GM19324 (cell line): ENCODE data around the gene PXMP2.
"Not testable (repeated sequence)": the region's sequence is repeated elsewhere in the genome, so short reads cannot be mapped to it uniquely, and the experiment has no call there.

Experiments used
- ATAC-seq: cut with Tn5 transposase; IDR thresholded peaks from one replicate; pipeline ENCODE4 v1.9.1; 2021; ENCODE audit warnings: mild to moderate bottlenecking, moderate library complexity; ENCODE audit not compliant: unreplicated experiment, low FRiP score

Gene PXMP2

DNA sequence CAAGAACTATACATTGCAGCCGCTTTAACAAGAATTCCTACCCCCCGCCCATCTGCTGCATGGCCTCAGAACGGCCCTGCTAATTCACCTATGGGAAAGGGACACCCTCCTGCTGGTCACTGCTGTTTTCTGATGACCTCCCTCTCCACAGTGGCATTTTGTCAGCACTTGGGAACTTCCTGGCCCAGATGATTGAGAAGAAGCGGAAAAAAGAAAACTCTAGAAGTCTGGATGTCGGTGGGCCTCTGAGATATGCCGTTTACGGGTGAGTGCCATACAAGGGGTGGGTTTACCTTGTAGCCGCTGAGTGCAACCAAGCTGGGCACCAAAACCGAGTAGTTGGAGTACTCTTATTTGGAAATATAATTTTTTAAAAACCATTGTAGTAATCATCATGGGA lies 2.7 kb downstream of the PXMP2 start:
- no peak for ATAC-seq

DNA sequence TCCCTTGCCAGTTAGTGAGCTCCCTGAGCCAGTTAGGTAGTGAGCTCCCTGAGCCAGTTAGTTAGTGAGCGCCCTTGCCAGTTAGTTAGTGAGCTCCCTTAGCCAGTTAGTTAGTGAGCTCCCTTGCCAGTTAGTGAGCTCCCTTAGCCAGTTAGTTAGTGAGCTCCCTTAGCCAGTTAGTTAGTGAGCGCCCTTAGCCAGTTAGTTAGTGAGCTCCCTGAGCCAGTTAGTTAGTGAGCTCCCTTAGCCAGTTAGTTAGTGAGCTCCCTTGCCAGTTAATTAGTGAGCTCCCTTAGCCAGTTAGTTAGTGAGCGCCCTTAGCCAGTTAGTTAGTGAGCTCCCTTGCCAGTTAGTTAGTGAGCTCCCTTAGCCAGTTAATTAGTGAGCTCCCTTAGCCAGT lies 4.6 kb downstream of the PXMP2 start:
- not testable (repeated sequence) for ATAC-seq

DNA sequence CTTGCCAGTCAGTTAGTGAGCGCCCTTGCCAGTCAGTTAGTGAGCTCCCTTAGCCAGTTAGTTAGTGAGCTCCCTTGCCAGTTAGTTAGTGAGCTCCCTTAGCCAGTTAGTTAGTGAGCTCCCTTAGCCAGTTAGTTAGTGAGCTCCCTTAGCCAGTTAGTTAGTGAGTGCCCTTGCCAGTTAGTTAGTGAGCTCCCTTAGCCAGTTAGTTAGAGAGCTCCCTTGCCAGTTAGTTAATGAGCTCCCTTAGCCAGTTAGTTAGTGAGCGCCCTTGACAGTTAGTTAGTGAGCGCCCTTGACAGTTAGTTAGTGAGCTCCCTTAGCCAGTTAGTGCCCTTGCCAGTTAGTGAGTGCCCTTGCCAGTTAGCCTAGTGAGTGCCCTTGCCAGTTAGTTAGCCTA lies 7.5 kb downstream of the PXMP2 start:
- ATAC-seq: not testable (repeated sequence)

DNA sequence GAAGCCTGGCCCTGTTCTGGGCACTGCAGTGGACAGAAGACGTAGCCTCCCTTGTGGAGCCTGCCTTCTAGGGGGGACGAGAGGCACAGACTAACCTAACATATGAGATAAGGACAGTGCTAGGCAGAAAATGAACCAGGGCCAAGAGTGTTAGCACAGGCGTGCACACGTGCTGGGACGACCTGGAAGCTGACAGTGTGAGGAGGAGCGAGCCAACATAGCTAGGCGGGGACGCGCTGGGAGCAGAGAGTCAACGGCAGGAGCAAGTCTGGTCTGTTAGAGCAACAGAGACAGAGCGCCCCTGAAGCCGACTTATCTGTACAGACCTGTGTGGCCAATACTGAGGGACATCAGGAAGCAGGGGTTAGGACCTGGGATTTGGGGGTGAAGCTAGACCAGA lies 8.0 kb downstream of the PXMP2 start:
- ATAC-seq: no peak

DNA sequence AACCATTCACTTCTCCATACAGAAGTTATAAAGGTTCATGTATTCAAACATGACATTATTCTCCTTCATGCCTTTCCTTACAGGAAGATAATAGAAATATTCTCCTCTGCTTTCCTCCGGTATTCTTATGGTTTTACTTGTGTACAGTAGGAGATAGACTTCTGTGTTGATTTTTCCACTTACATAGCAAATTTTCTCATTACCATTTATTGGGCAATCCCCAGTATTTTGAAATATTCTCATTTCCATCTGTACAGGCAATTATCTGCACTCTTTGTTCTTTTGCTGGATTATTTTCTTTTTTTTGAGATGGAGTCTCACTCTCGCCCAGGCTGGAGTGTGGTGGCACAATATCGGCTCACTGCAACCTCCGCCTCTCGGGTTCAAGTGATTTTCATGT lies 11.0 kb downstream of the PXMP2 start:
- ATAC-seq: no peak

DNA sequence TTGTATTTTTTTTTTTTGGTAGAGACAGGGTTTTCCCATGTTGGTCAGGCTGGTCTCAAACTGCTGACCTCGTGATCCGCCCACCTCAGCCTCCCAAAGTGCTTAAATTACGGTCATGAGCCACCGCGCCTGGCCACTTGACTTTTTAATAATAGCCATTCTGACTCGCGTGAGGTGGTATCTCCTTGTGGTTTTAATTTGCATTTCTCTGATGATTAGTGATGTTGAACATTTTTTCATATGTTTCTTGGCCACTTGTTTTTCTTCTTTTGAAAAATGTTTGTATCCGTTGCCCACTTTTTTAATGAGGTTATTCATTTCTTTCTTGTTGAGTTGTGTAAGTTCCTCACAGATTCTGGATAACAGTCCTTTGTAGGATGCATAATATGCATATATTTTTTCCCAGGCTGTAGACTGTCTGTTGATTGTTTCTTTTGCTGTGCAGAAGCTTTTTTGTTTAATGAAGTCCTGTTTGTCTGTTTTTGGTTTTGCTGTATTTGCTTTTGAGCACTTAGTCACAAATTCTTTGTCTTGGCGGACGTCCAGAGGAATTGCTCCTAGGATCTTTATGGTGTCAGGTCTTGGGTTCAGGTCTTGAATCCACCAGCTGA lies 12.9 kb downstream of the PXMP2 start:
- ATAC-seq: no peak

DNA sequence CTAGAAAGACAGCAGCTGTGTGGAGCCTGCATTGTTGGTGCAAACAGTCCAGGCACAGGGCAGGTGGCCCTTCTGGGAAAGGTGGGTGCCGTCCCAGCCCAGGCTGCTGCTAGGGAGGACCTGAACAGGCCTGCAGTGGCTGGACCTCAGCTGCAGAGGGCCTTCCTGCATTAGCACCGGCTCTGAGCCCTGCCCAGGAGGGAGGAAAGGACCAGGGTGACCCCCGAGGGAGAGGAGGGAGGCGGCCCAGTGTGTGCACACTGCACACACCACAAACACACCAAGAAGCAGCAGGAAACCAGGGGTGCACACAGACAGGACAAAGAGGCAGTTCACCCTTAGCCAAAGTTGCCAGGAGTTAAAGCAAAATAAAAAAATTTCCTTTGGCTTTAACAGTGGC lies 15.3 kb downstream of the PXMP2 start:
- no peak for ATAC-seq

DNA sequence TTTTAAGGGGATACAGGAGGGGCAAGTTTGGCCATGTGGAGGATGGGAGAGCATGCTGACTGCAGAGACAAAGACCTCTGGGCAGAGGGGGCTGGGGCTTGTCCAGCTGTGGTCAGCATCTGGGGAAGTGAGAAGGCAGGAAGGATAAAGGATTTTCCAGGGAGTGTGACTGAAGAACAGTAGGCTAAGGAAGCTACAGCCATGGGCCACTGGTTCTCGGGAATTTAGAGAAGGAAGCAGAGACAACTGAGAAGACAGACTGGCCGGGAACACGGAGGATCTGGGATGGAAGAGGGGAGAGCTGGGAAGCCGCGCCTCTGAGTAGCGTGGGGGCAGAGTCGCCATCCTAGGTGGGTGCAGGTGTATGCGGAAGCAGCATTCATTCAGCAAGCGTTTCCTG lies 16.3 kb downstream of the PXMP2 start:
- ATAC-seq: no peak

DNA sequence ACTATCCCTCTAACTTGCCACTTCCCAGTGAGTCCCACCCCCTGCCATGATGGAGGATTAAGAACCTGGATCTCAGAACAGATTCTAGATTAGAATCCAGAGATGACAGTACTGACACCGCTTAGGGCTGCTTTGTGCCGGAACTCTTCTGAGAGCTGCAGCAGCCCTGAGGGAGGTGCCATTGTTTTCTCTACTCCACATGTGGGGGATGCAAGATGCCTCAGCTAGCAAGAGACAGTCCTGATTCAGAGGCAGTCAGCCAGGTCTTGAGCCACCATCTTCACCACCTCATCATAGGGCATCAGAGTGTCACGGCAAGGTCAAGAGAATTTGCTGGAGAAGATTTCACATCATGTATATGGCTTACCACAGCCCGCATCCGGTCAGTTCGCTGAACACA lies 19.9 kb downstream of the PXMP2 start:
- ATAC-seq: no peak

DNA sequence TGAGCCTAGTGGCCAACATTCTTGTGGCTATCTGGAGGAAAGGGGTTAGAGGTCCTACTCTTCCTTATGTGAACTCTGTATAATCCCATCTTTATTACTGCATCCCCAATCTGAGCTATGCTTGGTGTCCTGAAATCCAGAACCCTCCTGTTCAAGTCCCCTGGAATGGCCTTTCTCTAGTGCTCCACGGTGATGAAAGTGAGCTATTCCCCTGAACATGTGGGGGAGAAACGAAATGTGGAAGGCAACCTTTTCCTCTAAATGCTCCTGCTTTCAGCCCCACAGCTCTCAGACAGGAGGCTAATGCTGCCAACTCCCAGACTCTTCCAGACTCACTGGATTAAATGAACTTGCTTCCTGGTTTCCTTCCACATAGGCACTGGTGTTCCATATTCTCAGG lies 20.8 kb downstream of the PXMP2 start:
- ATAC-seq: no peak

DNA sequence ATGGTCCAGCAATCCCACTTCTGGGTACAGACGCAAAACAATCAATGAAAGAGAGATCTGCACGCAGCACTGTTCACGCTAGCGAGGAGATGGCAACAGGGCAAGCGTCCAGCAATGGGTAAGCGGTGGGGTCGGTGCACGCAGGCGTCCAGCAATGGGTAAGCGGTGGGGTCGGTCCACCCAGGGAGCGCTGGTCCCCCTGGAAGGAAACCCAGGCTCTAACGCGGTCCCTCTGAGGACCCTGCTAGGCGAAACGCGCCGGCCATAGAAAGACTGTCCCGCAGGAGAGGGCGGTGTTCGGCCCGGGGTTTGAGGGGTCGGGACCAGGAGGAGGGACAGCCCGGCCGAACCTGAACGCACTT lies 22.6 kb downstream of the PXMP2 start:
- peak; percentile 25 for ATAC-seq

DNA sequence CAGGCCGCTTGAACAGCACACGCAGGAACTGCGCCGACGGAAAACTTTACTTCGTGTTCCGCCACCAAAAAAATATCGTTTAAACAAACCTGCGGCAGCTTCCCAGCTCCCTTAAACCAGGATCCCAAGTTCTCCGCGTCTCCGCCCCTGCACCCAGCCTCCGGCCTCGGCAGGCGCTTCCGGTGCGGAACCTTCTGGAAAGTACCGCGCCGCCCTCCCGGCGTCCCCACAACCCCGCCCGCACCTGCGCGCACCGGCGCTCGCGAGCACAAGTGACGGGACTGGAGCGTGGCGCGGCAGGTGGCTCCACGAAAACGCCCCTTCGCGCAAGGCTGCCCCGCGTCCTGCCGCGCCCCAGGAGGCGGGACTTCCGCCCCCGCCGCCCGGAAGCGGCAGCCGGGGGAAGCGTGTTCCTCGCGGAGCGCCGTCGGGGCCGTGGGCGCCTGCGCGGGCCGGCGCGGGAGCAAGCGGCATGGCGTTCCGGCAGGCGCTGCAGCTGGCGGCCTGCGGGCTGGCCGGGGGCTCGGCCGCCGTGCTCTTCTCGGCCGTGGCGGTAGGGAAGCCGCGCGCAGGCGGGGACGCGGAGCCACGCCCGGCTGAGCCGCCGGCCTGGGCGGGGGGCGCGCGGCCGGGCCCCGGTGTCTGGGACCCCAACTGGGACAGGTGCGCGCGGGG lies 23.2 kb downstream of the PXMP2 start, which contains the start of gene PGAM5:
PGAM5 (plus strand) TSS at position 438 of the 675 bp plus-strand sequence; CDS start at position 473, 35 bp downstream.
- peak; percentile 96 for ATAC-seq

DNA sequence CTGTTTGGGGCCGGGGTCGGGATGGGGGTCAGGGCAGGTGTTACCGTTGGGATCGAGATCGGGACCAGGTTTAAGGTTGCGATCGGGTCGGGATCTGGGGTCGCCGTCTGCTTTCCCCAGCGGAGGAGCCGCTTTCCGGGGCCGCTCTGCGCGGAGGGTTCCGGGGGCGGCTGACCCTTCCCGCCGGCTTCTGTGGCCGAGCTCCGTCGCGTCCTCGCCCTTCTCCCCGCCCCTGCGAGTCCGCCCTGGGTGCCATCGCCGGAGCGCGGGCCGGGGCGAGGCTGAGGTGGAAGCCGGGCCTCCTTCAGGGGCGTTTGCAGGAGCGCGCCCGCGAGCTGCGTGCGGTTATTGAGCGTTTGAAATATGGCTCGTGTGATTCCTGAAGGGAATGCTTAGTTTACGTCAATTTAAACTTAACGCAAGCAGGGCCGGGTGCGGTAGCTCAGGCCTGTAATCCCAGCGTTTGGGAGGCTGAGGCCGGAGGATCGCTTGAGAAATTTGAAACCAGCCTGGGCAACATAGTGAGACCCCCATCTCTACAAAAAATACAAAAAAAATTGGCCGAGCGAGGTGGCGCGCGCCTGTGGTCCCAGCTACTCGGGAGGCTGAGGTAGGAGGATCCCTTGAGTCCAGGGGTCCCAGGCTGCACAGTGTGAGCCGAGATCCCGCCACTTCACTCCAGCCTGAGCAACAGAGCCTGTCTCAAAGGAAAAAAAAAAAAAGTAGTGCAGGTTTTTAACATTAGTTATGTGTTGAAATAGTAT lies 23.9 kb downstream of the PXMP2 start:
- peak; percentile 12 for ATAC-seq

DNA sequence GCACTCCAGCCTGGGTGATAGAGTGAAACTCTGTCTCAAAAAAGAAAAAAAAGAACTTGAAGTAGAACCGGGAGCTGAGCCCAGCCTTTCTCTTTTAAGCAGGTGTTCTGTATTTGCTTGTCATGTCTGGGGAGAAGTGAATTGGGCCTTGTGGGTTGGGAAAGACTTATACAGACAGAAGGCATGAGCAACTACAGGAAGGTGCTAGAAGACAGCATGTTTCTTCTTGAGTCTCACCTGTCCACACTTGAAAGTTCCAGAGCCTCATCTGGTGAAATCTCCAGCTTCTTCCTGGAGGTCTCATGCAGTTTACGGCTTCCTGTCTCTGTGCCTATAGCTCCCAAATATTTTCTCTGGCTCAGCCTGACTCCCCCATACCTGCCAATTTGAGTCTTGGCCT lies 25.7 kb downstream of the PXMP2 start:
- ATAC-seq: no peak

DNA sequence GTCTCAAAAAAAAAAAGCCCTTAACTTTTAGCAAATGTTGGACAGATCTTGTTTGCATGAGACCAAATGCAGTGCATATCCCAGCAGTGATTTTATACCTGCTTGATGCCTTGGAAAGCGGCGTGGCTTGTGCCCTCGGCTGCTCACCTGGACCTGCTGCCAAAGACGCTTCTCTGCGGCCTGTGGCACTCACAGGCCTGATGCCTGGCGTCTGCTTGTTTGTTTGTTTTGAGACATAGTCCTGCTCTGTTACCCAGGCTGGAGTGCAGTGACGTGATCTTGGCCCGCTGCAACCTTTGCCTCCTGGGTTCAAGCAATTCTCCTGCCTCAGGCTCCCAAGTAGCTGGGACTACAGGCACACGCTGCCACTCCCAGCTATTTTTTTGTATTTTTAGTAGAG lies 28.5 kb downstream of the PXMP2 start:
- ATAC-seq: no peak

DNA sequence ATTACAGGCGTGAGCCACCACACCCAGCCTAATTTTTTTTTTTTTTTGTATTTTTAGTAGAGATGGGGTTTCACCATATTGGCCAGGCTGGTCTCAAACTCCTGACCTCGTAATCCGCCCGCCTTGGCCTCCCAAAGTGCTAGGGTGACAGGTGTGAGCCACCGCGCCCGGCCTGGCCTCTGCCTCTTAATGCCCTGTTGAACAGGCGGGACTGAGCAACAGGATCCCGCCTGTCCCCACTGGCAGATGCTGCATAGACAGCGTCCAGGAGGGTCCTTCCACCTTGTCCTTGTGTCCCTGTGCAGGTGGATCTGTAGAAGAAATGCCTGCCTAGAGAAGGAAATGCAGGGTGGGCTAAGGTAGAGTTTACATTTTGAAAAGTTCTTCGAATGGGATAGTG lies 29.0 kb downstream of the PXMP2 start:
- no peak for ATAC-seq

DNA sequence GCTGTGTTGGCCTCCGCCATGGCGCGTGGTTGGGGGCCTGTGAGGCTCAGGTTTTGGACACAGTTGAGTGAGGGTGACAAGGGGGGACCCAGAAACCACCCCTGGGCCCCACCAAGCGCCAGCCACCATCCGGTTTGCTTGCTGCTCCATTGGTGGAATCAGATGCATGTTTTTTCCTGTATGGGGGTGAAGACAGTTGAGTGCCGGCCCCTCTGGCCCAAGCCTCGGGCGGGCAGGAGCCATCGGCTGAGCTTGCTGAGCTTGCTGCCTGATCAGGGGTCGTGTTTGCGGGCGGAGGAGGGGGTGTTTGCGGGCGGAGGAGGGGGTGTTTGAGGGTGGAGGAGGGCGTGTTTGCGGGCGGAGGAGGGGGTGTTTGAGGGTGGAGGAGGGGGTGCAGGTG lies 29.6 kb downstream of the PXMP2 start:
- no peak for ATAC-seq

DNA sequence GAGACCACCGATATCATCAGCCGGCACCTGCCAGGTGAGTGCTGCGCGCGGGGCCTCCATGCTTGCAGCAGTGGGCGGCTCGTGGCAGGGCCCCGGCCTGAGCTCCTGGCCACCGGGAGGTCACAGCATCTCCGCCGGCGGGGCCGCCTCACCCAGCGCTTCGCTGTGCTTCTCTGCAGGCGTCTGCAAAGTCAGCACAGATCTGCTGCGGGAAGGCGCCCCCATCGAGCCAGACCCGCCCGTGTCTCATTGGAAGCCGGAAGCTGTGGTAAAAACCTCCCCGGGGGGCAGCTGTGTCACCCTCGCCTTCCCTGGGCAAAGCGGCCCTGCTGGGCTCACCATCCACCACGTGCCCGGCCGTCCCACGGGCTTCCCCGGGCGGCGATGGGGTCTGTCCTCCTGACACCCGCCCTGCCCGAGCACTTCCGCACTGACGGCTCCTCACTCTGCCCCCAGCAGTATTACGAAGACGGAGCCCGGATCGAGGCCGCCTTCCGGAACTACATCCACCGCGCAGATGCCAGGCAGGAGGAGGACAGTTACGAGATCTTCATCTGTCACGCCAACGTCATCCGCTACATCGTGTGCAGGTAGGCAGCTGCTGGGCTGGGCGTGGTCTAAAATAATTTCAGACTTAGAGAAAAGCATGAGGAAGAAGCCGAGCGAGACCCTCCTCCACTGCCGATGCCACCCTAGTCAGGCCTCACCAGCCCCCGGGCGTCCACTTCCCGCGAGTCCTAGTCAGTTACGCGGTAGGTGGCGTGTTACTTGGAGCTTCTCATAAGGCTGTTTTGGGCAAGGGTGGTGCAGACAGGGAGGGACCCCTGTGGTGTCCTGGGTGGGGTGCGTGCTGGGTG lies 30.4 kb downstream of the PXMP2 start:
- no peak for ATAC-seq

DNA sequence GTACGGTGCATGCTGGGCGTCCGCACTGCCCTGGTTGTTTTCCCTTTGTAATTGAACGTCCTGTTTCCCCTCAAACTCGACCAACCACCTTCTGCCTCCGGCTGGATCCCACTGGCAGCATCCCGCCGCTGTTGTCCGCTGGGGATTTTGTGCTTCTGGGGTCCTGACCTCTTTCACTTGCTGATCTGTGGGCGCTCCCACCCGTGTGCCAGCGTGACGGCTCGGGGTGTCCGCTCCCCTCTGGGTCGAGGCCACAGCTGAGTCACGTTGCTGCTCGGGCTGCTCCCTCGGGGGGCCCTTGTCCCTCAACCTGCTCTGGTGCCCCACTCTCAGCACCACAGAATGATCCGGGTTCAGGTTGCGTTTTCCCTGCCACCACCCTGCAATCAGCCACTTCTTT lies 31.3 kb downstream of the PXMP2 start:
- no peak for ATAC-seq

DNA sequence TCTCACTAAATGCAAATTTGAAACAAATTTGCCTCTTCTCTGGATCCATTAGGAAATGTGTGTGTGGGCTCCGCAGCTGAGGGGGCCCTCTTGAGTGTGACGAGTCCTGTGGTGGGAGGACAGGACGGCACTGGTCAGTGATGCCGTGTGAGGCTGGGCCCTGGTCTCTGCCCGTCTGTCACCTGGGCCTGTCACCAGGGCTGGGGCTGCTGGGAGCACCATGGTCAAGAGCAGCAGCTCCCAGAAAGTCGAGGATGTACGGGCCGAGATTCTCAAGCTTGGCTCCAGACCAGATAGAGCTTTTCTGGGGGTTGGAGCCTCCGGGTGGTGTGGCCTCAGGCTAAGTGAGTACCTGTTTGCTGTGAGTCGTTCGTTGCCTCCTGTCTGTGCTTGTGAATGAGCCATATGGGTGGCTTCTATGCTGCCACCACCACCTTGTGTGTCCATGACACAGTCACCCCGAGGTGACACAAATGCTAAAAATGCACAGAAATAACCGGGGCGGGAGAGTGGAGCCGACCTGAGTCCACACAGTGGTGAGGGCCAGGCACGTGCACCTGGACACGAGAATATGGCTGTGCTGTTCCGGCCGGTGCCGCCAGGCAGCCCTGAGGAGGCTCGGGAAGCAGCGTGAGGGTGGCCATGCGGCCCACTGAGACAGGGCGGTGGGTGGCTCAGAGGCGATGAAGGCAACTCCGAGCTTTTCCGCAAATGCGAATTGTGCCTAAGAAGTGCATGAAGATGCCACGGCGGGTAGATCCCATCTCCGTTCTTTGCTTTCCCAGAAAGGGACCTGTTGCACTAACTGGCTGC lies 32.0 kb downstream of the PXMP2 start:
- ATAC-seq: no peak
